HepG2 (cell line): Measurements from ENCODE around the gene GSTM4. TPM values are rescaled to one million over a fixed set of nuclear protein-coding genes. Genes with fewer than 3 reads are reported as not detected.
"Not testable (repeated sequence)": the region's sequence is repeated elsewhere in the genome, so short reads cannot be mapped to it uniquely, and the experiment has no call there.

Source experiments
- ATAC-seq: fragments of 200-7000 bp; cut with Tn5 transposase; 3 replicates; pipeline ENCODE4 v1.9.1; 2020; ENCODE audit warnings: mild to moderate bottlenecking, moderate library complexity
- BruUV-seq: library from RNA; stranded (reverse); fragments of 400-500 nt; replicated peaks from 2 replicates; lab custom pipeline; 2021; lab: Mats Ljungman, UMichigan
- CTCF ChIA-PET: fragments of 300-600 bp; formaldehyde crosslinking; extraction: SDS; loops from one replicate; lab custom pipeline; 2021; ENCODE audit warnings: low total read pairs, inconsistent platforms, low intra/inter-chr PET ratio; lab: Yijun Ruan, JAX
- POLR2A ChIA-PET: fragments of 350-600 bp; sonication (Branson Sonifier 250); formaldehyde crosslinking; loops from one replicate; lab custom pipeline; 2020; ENCODE audit warnings: antibody characterized with exemption, inconsistent platforms; lab: Yijun Ruan, JAX
- DNase-seq: peaks from one replicate; pipeline ENCODE4 v3.0.0-alpha.2; 2015; ENCODE audit warnings: low spot score
- FAIRE-seq: peaks from 3 replicates; lab custom pipeline; 2011; peaks lifted over from hg19 to GRCh38; lab: Jason Lieb, UNC
- H2AFZ ChIP-seq: one replicate; pipeline ENCODE4 v1.6.1; 2011; ENCODE audit warnings: low read length, inconsistent platforms
- H3K27ac ChIP-seq: fragments of 300-600 bp; 3 replicates; pipeline ENCODE4 v1.8.0; 2011; ENCODE audit warnings: mixed run types, mild to moderate bottlenecking, mixed read lengths, low read length, inconsistent platforms; ENCODE audit not compliant: insufficient read depth; ENCODE audit errors: extremely low read length
- H3K27me3 ChIP-seq, 2 experiments: fragments of 200-600 bp in 1 of 2; 2 replicates in 1 of 2; 3 replicates in 1 of 2; pipeline versions ENCODE4 v1.6.0 to v1.8.0; 2011; ENCODE audit warnings: low read length in 2 of 2, mild to moderate bottlenecking in 2 of 2, moderate library complexity in 2 of 2, inconsistent platforms in 1 of 2; ENCODE audit not compliant: insufficient read depth in 2 of 2, control insufficient read depth in 1 of 2
- H3K36me3 ChIP-seq, 2 experiments: fragments of 200-600 bp in 1 of 2; replicated peaks in 1 of 2; 2 replicates in 1 of 2; 3 replicates in 1 of 2; pipeline versions ENCODE4 v1.5.1 to v1.8.0; 2011; ENCODE audit warnings: low read length in 2 of 2, inconsistent platforms in 1 of 2; ENCODE audit not compliant: insufficient read depth in 2 of 2, control insufficient read depth in 1 of 2
- H3K4me1 ChIP-seq: 2 replicates; pipeline ENCODE4 v1.5.1; 2012; ENCODE audit warnings: low read length, inconsistent platforms; ENCODE audit not compliant: insufficient read depth
- H3K4me2 ChIP-seq: 2 replicates; pipeline ENCODE4 v1.6.0; 2011; ENCODE audit warnings: low read depth, low read length, inconsistent platforms
- H3K4me3 ChIP-seq, 3 experiments: fragments of 200-600 bp in 1 of 3; sonication (generic), shearing (Covaris generic) in 1 of 3; replicated peaks in 1 of 3; 2 replicates each; pipeline ENCODE4 v1.5.1; 2011 to 2016; ENCODE audit warnings: low read length in 3 of 3, inconsistent platforms in 2 of 3, low read depth in 2 of 3, mild to moderate bottlenecking in 2 of 3, control low read depth in 1 of 3, mixed read lengths in 1 of 3; ENCODE audit not compliant: insufficient read depth in 1 of 3
- H3K79me2 ChIP-seq: one replicate; pipeline ENCODE4 v1.6.1; 2011; ENCODE audit warnings: low read length, inconsistent platforms; ENCODE audit not compliant: insufficient read depth
- H3K9ac ChIP-seq: 2 replicates; pipeline ENCODE4 v1.6.0; 2011; ENCODE audit warnings: mild to moderate bottlenecking, low read depth, low read length, inconsistent platforms; ENCODE audit not compliant: insufficient read depth
- H3K9me3 ChIP-seq: 2 replicates; pipeline ENCODE4 v1.5.1; 2012; ENCODE audit warnings: mild to moderate bottlenecking, low read length
- H4K20me1 ChIP-seq: 2 replicates; pipeline ENCODE4 v1.6.0; 2011; ENCODE audit warnings: inconsistent platforms, mild to moderate bottlenecking, low read length, moderate library complexity; ENCODE audit not compliant: insufficient read depth
- CTCF ChIP-seq: sonication (generic); formaldehyde crosslinking; IDR thresholded peaks from 2 replicates; pipeline ENCODE4 v1.5.0; 2020; ENCODE audit warnings: mild to moderate bottlenecking, missing genetic modification reagents, moderate library complexity
- NBN ChIP-seq: fragments of 450-650 bp; conservative IDR thresholded peaks from 2 replicates; pipeline ENCODE4 v1.6.1; 2017
- PRPF4 ChIP-seq: fragments of 200-400 bp; formaldehyde crosslinking; IDR thresholded peaks from 2 replicates; pipeline ENCODE4 v1.6.1; 2016; ENCODE audit warnings: low read length, low read depth; ENCODE audit not compliant: poor library complexity, severe bottlenecking
- SMC3 ChIP-seq: IDR thresholded peaks from 2 replicates; pipeline ENCODE4 v1.6.1; 2011; ENCODE audit warnings: low read length, improper control_type of control experiment
- STAG1 ChIP-seq: sonication (generic); formaldehyde crosslinking; IDR thresholded peaks from 2 replicates; pipeline ENCODE4 v1.4.0; 2020; ENCODE audit warnings: missing genetic modification reagents
- WGBS: methylation state at CpG from one replicate; pipeline ENCODE4 v1.1.6; 2017; ENCODE audit warnings: low lambda C conversion rate; 5-methylcytosine and 5-hydroxymethylcytosine counted together
- in situ Hi-C: cut with HindIII; loops from 2 replicates; pipeline ENCODE4 v1.10.0; 2017; ENCODE audit warnings: low pct_unique_long_range_greater_than_20kb; ENCODE audit not compliant: extremely low pct_ligation_motif_present
- intact Hi-C: fragments of 100-400 bp; cut with micrococcal nuclease; formaldehyde crosslinking; loops from one replicate; pipeline ENCODE4 v1.10.0; 2022; ENCODE audit not compliant: unreplicated experiment
- polyA plus RNA-seq, 8 experiments: library from polyadenylated mRNA; depleted of rRNA in 3 of 8; stranded (reverse) in 7 of 8; unstranded in 1 of 8; fragments of >200 nt; fragmentation: Illumina TruSeq in 4 of 8; extraction: Trizol in 4 of 8; gene quantifications; 2 replicates each; pipeline versions ENCODE4 v1.2.1 to v1.2.3, GENCODE V29; 2011 to 2016; ENCODE audit warnings: low read depth in 4 of 8, missing spikeins in 1 of 8, mixed read lengths in 1 of 8; ENCODE audit not compliant: insufficient read depth in 1 of 8
- total RNA-seq, 5 experiments: library from RNA; depleted of rRNA; stranded (reverse); fragments of >200 nt; fragmentation: Illumina TruSeq; extraction: Trizol; gene quantifications; 2 replicates each; pipeline ENCODE4 v1.2.3, GENCODE V29; 2016; ENCODE audit warnings: low read depth in 1 of 5

Gene GSTM4
- total and polyA plus RNA-seq, 2 of the 13 experiments (the other 11 are each of a cell fraction or from before 2014, with no cell fraction given), result 25.3 to 40.8 TPM

- H3K36me3 ChIP-seq, H3K4me3 ChIP-seq, H3K27me3 ChIP-seq, POLR2A ChIA-PET, BruUV-seq, intact Hi-C loops, H4K20me1 ChIP-seq, FAIRE-seq, H3K9ac ChIP-seq, H3K79me2 ChIP-seq, H3K4me2 ChIP-seq, H3K27ac ChIP-seq, H3K4me1 ChIP-seq, CTCF ChIA-PET, H3K9me3 ChIP-seq, DNase-seq, ATAC-seq, in situ Hi-C loops, H2AFZ ChIP-seq: not testable (repeated sequence)
- 37% methylated on average over 3 of the region's 4 CpGs for WGBS
Measured at GRCh38 chr1:109697861-109698260, 42.0 kb downstream of the GSTM4 start.

DNA sequence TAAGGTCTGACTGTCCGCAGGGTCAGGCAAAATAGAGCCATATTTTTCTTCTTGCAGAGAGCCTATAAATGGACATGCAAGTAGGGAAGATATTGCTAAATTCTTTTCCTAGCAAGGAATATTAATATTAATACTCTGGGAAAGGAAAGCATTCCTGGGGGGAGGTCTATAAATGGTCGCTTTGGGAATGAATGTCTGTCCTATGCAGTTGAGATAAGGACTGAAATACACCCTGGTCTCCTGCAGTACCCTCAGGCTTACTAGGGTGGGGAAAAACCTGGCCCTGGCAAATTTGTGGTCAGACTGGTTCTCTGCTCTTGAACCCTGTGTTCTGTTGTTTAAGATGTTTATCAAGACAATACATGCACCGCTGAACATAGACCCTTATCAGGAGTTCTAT is 47.0 kb downstream of the GSTM4 start:
- H3K36me3 ChIP-seq, FAIRE-seq, intact Hi-C loops, ATAC-seq, H3K4me1 ChIP-seq, POLR2A ChIA-PET, H3K9ac ChIP-seq, in situ Hi-C loops, H3K79me2 ChIP-seq, DNase-seq, H4K20me1 ChIP-seq, H3K4me2 ChIP-seq, H3K27ac ChIP-seq, BruUV-seq, H2AFZ ChIP-seq, H3K9me3 ChIP-seq, H3K4me3 ChIP-seq: not testable (repeated sequence)
- CTCF ChIA-PET, result interaction anchor here (2.3 kb wide), 1 partner anchor 60 kb away, joined by 11 read pairs; no protein-coding TSS in a partner anchor
- H3K27me3 ChIP-seq, result peaks cover 2 to 13% of the 10 kb centered on the region in 2 experiments; a peak in 2 of 5 replicates
- 31% methylated on average over 3 of the region's 3 CpGs for WGBS

DNA sequence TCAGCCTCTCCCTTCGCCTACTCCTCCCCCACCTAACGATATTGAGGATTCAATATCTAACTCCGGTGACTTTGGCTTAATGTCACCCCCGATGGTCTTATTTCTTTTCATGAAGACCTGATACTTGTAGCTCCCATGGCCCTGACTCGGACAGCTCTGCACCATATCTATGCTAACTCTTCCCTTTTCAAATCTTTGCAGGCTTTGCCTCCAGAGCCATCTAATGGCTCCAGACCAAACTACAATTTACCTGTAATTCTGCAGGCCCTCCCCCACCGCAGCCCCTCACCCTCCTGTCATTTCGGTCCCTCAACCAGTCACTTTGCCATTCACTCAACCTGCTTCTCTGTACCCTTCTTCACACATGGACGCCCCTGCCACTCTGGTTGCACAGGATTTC is 48.3 kb downstream of the GSTM4 start:
- POLR2A ChIA-PET, result interaction anchor here (1.2 kb wide), 1 partner anchor 156 kb away, joined by 3 read pairs; the partner anchor contains the start of gene GNAI3
- H3K9me3 ChIP-seq, result no peaks in the 10 kb centered on the region
- DNase-seq (peak; percentile 19), FAIRE-seq (no peak), ATAC-seq (peak; percentile 74)
- no peaks in the 10 kb centered on the region for H3K4me1 ChIP-seq
- intact Hi-C loops (loop anchor here (2.0 kb wide), 1 partner anchor 61 kb away; no protein-coding TSS in a partner anchor), in situ Hi-C loops (no loop called here)
- no peak overlapping the region; the same call in 1 of the 2 replicates for H3K4me2 ChIP-seq
- no peak overlapping the region for H3K9ac ChIP-seq
- CTCF ChIA-PET, result interaction anchor here (2.3 kb wide), 1 partner anchor 61 kb away, joined by 11 read pairs; no protein-coding TSS in a partner anchor
- no peak overlapping the region for H3K4me3 ChIP-seq
- TF ChIP-seq STAG1 (CRISPR knock-in tag), result peak; percentile 76
- peak; percentile 42 for TF ChIP-seq PRPF4
- no peak for TF ChIP-seq NBN
- peak; percentile 54 for TF ChIP-seq SMC3
- TF ChIP-seq CTCF (CRISPR knock-in tag), result peak; percentile 66
- H4K20me1 ChIP-seq, result no peaks in the 10 kb centered on the region
- no peaks in the 10 kb centered on the region for H3K36me3 ChIP-seq
- H3K27me3 ChIP-seq, result peaks cover 2 to 13% of the 10 kb centered on the region in 2 experiments; a peak in 2 of 5 replicates
- H3K27ac ChIP-seq, result no peak overlapping the region
- H2AFZ ChIP-seq, result no peak overlapping the region
- no peaks in the 10 kb centered on the region for H3K79me2 ChIP-seq
- 7% methylated on average over 8 of the region's 8 CpGs for WGBS
- no TSS peak for BruUV-seq
